GM13976 (cell line): Measurements from ENCODE around the gene METTL26.

Experiments
- DNase-seq: peaks from one replicate; pipeline ENCODE4 v3.0.0; 2012; ENCODE audit warnings: low spot score
- CTCF ChIP-seq: IDR thresholded peaks from 2 replicates; pipeline ENCODE4 v1.5.1; 2012; ENCODE audit warnings: borderline replicate concordance, mild to moderate bottlenecking; ENCODE audit not compliant: insufficient read depth; ENCODE audit errors: extremely low read depth, missing control alignments, control extremely low read depth
- in situ Hi-C: fragments of 300-500 bp; cut with MboI; formaldehyde crosslinking; loops from one replicate; pipeline ENCODE4 v1.12.0; 2022; ENCODE audit warnings: low sequenced_read_pairs, mixed read lengths, inconsistent platforms; ENCODE audit not compliant: unreplicated experiment

The METTL26 gene

DNA sequence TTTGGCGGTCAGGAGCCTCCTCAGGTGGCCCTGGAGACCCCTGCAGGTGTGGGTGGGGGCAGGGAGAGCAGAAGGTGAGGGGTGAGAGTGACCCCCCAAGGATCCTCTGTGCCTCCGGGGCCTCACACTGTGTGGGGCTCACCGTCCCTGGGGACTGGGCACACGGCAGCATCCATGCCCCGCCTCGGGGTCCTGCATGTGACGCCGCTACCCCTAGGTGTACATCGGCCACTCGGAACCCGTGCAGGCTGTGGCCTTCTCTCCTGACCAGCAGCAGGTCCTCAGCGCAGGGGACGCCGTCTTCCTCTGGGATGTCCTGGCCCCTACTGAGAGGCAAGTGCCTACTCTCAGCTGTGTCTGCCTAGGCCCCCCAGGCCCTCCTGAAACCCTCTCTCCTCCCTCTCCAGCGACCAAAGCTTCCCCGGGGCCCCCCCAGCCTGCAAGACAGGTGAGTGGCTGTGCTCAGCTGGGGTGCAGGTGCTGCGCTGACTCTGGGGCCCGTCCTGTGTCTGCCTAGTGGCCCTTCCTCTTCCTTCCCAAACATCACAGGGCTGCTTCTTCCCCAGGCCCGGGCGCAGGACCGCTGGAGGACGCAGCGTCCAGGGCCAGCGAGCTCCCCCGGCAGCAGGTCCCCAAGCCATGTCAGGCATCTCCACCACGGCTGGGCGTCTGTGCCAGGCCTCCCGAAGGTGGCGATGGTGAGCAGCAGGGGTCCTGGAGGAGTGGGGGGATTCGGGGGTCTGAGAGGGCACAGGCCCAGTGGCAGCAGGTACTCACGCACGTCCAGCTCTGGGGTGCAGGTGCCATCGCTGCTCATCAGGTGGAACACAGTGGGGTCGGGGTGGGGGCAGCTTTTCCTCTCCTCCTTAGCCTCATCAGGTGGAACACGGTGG is 22.8 kb upstream of the METTL26 start:
- no peak for DNase-seq
- in situ Hi-C loops, result no loop called here
- no peak for TF ChIP-seq CTCF

DNA sequence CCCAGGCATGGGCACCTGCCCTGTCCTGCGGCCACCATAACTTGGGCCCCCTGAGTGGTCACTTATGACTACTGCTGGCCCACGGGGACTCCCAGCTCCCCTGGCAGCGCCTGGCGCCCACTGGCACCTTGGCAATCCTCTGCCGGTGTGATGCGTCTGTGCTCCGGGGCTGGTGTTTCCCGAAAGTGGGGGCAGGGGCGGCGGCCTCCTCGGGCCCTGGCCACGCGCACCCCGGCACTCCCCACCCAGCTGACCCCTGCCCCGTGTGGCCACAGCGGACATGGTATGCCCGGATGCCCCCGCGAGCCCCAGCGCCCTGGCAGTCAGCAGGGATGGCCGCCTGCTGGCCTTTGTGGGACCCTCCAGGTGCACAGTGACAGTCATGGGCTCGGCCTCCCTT is 21.4 kb upstream of the METTL26 start:
- no peak for DNase-seq
- in situ Hi-C loops, result no loop called here
- TF ChIP-seq CTCF, result no peak

DNA sequence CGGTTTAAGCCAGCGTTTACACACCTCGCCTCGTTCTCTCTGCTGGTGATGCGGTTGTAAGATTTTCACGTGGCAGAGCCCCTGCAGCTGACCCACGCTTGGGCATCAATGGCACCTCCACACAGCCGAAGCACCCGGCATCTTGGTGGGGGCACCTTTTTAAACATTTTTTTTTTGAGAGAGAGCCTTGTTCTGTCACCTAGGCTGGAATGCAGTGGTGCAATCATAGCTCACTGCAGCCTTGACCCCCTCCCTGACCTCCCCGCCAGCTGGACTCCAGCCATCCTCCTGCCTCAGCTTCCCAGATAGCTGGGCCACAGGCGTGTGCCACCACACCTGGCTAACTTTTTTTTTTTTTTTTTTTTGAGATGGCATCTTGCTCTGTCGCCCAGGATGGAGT is 17.9 kb upstream of the METTL26 start:
- DNase-seq, result no peak
- TF ChIP-seq CTCF, result no peak
- in situ Hi-C loops, result no loop called here

DNA sequence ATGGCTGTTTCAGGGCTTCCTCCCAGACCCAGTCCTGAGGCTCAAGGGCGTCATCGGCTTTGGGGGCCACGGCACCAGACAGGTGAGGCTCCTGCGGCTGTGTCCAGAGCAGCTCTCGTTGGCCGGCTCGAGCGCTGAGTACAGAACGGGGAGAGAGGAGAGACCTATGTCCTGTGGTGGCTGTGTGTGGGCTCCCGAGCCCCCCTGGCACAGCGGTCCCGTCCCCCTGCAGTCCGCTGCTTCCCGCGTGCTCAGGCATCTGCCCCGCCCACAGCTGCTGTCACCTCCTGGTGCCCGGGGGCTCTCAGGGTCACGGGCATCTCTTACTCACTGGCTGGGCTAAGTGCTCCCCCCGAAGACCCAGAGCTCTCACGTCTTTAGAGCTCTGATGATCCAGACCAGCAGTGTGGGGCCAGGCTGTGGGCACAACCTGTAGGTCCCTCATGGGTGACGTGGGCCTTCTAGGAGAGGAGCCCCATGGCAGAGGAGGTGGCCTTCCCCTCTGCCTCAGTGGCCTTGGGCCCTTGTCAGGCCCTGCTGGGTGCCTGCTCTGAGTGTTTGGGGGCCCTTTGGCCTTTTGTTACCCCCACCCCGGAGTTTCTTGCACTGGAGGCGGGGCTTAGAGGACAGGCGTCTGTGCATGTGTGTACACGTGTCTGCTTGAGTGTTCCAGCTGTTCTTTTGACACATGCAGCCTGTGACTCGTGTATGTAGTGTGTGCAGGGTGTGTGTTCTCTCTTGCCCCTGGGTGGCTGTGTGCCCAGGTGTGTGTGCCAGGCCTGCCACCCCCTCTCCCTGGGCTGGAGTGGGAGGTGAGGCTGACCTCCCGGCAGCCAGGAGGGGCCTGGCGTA is 16.6 kb upstream of the METTL26 start:
- TF ChIP-seq CTCF, result no peak
- in situ Hi-C loops, result no loop called here
- no peak for DNase-seq

DNA sequence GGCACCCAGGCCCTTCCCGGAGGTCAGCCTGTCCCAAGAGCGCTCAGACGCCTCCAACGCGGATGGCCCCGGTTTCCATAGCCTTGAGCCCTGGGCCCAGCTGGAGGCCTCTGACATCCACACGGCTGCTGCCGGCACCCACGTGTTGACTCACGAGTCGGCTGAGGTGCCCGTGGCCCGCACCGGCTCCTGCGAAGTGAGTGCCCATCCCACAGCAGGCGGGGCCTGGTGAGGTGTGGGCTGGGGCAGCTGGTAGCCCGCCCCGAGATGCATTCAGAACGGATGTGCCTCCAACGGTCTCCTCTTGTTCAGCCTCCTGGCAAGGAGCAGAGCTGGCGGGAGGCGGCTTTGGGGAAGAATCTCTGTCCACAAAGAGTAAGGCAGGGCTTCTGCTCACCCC is 15.7 kb upstream of the METTL26 start:
- no peak for DNase-seq
- no peak for TF ChIP-seq CTCF
- in situ Hi-C loops, result no loop called here

GRCh38 chr16:649631-650030 is 13.5 kb upstream of the METTL26 start:
- no peak for TF ChIP-seq CTCF
- peak; percentile 45 for DNase-seq
- in situ Hi-C loops, result no loop called here
